HepG2 (cell line): ENCODE results near the gene CEBPE. TPM values are rescaled to one million over a fixed set of nuclear protein-coding genes. Genes with fewer than 3 reads are reported as not detected.

Source experiments
- AGO2 ChIP-seq: fragments of 200-400 bp; formaldehyde crosslinking; optimal IDR thresholded peaks from 2 replicates; pipeline ENCODE3; 2017; ENCODE audit warnings: mild to moderate bottlenecking, low read depth, low read length, moderate library complexity
- ATF7-NPFF ChIP-seq: sonication (generic); formaldehyde crosslinking; IDR thresholded peaks from 2 replicates; pipeline ENCODE4 v1.8.1; 2023; ENCODE audit warnings: mild to moderate bottlenecking, low read depth, missing genetic modification reagents, moderate library complexity
- CENPT ChIP-seq: sonication (generic); formaldehyde crosslinking; IDR thresholded peaks from 2 replicates; pipeline ENCODE4 v1.8.0; 2022; ENCODE audit warnings: low read depth, mild to moderate bottlenecking, moderate library complexity, missing genetic modification reagents
- GTF2F1 ChIP-seq: fragments of 150-350 bp; IDR thresholded peaks from 2 replicates; pipeline ENCODE4 v1.6.1; 2014; ENCODE audit warnings: low read length
- MEIS1 ChIP-seq: sonication (generic); formaldehyde crosslinking; IDR thresholded peaks from 2 replicates; pipeline ENCODE4 v1.9.0; 2021; ENCODE audit warnings: mild to moderate bottlenecking, missing genetic modification reagents, moderate library complexity, borderline replicate concordance
- POLR2G ChIP-seq: fragments of 200-400 bp; formaldehyde crosslinking; IDR thresholded peaks from 2 replicates; pipeline ENCODE4 v1.6.1; 2018; ENCODE audit warnings: mild to moderate bottlenecking, low read depth, low read length, moderate library complexity
- RBFOX2 ChIP-seq: fragments of 200-400 bp; formaldehyde crosslinking; IDR thresholded peaks from 2 replicates; pipeline ENCODE4 v1.6.1; 2017; ENCODE audit warnings: low read depth, mild to moderate bottlenecking, low read length
- RBM22 ChIP-seq: fragments of 200-400 bp; formaldehyde crosslinking; optimal IDR thresholded peaks from 2 replicates; pipeline ENCODE3; 2017; ENCODE audit warnings: mild to moderate bottlenecking, low read length, moderate library complexity
- SSRP1 ChIP-seq: IDR thresholded peaks from 2 replicates; pipeline ENCODE4 v1.6.1; 2016; ENCODE audit warnings: control low read depth
- TEAD2 ChIP-seq: sonication (generic); formaldehyde crosslinking; IDR thresholded peaks from 2 replicates; pipeline ENCODE4 v1.9.0; 2021; ENCODE audit warnings: missing genetic modification reagents
- ZBTB40 ChIP-seq, 2 experiments: fragments of 450-650 bp in 1 of 2; sonication (generic) in 1 of 2; formaldehyde crosslinking in 1 of 2; IDR thresholded peaks; 2 replicates each; pipeline versions ENCODE4 v1.6.1 to v1.8.0; 2016 to 2022; ENCODE audit warnings: antibody characterized with exemption in 1 of 2, mild to moderate bottlenecking in 1 of 2, missing genetic modification reagents in 1 of 2
- ZNF136 ChIP-seq: sonication (generic); formaldehyde crosslinking; IDR thresholded peaks from 2 replicates; pipeline ENCODE4 v1.8.1; 2022; ENCODE audit warnings: low read depth, mild to moderate bottlenecking, moderate library complexity, missing genetic modification reagents
- ZNF296 ChIP-seq: sonication (generic); formaldehyde crosslinking; conservative IDR thresholded peaks from 2 replicates; pipeline ENCODE4 v1.5.0; 2020; ENCODE audit warnings: mild to moderate bottlenecking, missing genetic modification reagents
- ZNF451 ChIP-seq: sonication (generic); formaldehyde crosslinking; IDR thresholded peaks from 2 replicates; pipeline ENCODE4 v1.5.0; 2020; ENCODE audit warnings: mild to moderate bottlenecking, missing genetic modification reagents
- ZNF605 ChIP-seq: sonication (generic); formaldehyde crosslinking; IDR thresholded peaks from 2 replicates; pipeline ENCODE4 v1.8.0; 2022; ENCODE audit warnings: mild to moderate bottlenecking, missing genetic modification reagents
- ZNF615 ChIP-seq: sonication (generic); formaldehyde crosslinking; IDR thresholded peaks from 2 replicates; pipeline ENCODE4 v1.5.0; 2020; ENCODE audit warnings: mild to moderate bottlenecking, missing genetic modification reagents, borderline replicate concordance
- ZNF629 ChIP-seq: sonication (generic); formaldehyde crosslinking; conservative IDR thresholded peaks from 2 replicates; pipeline ENCODE4 v1.5.0; 2020; ENCODE audit warnings: missing genetic modification reagents
- ZNF790 ChIP-seq: sonication (generic); formaldehyde crosslinking; IDR thresholded peaks from 2 replicates; pipeline ENCODE4 v1.8.0; 2022; ENCODE audit warnings: missing genetic modification reagents, mild to moderate bottlenecking, borderline replicate concordance
- polyA plus RNA-seq, 8 experiments: library from polyadenylated mRNA; depleted of rRNA in 3 of 8; stranded (reverse) in 7 of 8; unstranded in 1 of 8; fragments of >200 nt; fragmentation: Illumina TruSeq in 4 of 8; extraction: Trizol in 4 of 8; gene quantifications; 2 replicates each; pipeline versions ENCODE4 v1.2.1 to v1.2.3, GENCODE V29; 2011 to 2016; ENCODE audit warnings: low read depth in 4 of 8, missing spikeins in 1 of 8, mixed read lengths in 1 of 8; ENCODE audit not compliant: insufficient read depth in 1 of 8
- total RNA-seq, 5 experiments: library from RNA; depleted of rRNA; stranded (reverse); fragments of >200 nt; fragmentation: Illumina TruSeq; extraction: Trizol; gene quantifications; 2 replicates each; pipeline ENCODE4 v1.2.3, GENCODE V29; 2016; ENCODE audit warnings: low read depth in 1 of 5

CEBPE gene
- total and polyA plus RNA-seq, 2 of the 13 experiments (the other 11 are each of a cell fraction or from before 2014, with no cell fraction given): 0.09 to 0.11 TPM

- TF ChIP-seq CENPT (CRISPR knock-in tag) (no peak), ZNF615 (CRISPR knock-in tag) (0 out of 2 replicates have a peak, but pooled peaks have one; percentile 15), ZNF136 (CRISPR knock-in tag) (0 out of 2 replicates have a peak, but pooled peaks have one; percentile 18), ATF7-NPFF (CRISPR knock-in tag) (peak; percentile 48; the same call in 1 of the 2 replicates), AGO2 (no peak), MEIS1 (CRISPR knock-in tag) (peak; percentile 17; the same call in 1 of the 2 replicates), ZNF629 (no peak), POLR2G (peak; percentile 42), RBFOX2 (peak; percentile 33), ZNF296 (CRISPR knock-in tag) (peak; percentile 56; the same call in 1 of the 2 replicates), ZNF790 (CRISPR knock-in tag) (no peak), TEAD2 (CRISPR knock-in tag) (no peak), ZBTB40 (IDR thresholded peaks at IDR 0.05) (no peak), ZBTB40 (CRISPR knock-in tag; IDR thresholded peaks at IDR 0.05) (0 out of 2 replicates have a peak, but pooled peaks have one; percentile 43), RBM22 (peak; percentile 41), GTF2F1 (0 out of 2 replicates have a peak, but pooled peaks have one; percentile 43), ZNF605 (CRISPR knock-in tag) (peak; percentile 67; the same call in 1 of the 2 replicates), ZNF451 (no peak), SSRP1 (0 out of 2 replicates have a peak, but pooled peaks have one; percentile 64)
These were observed 50.9 kb downstream of the CEBPE start (continued) for GRCh38 chr14:23067847-23068788.
